ENCODE data around the gene BAZ1B.
"Not testable (repeated sequence)": the region's sequence is repeated elsewhere in the genome, so short reads cannot be mapped to it uniquely, and the experiment has no call there.

The BAZ1B gene

DNA sequence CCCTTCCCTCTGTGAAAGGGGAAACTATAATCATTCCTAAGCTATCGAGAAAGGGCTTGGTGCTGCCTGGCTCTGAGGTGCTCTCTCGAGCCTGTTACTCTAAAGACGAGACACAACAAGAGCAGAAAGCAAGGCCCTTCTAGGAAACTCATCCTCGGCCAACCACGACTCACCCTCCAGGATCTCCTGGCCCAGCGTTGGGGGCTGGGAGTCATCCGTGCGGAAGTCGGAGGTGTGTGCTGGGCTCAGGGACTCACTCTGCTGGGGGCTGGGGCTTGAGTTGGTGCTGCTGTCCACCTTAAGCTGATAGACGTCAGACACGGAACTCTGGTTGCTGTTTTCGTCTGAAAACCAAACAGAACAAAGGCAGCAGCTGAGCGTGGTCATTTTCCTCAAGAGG, 17.6 kb upstream of the BAZ1B start:
- no peak for DNase-seq (ENCODE audit: low read depth)
- TF ChIP-seq, protein P1, sequence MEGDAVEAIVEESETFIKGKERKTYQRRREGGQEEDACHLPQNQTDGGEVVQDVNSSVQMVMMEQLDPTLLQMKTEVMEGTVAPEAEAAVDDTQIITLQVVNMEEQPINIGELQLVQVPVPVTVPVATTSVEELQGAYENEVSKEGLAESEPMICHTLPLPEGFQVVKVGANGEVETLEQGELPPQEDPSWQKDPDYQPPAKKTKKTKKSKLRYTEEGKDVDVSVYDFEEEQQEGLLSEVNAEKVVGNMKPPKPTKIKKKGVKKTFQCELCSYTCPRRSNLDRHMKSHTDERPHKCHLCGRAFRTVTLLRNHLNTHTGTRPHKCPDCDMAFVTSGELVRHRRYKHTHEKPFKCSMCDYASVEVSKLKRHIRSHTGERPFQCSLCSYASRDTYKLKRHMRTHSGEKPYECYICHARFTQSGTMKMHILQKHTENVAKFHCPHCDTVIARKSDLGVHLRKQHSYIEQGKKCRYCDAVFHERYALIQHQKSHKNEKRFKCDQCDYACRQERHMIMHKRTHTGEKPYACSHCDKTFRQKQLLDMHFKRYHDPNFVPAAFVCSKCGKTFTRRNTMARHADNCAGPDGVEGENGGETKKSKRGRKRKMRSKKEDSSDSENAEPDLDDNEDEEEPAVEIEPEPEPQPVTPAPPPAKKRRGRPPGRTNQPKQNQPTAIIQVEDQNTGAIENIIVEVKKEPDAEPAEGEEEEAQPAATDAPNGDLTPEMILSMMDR (IDR thresholded peaks at IDR 0.05; ENCODE audit: insufficient read depth, low read depth, low read length, missing control alignments): no peak
- H3K4me3 ChIP-seq (ENCODE audit: low read depth, low read length): no peak overlapping the region

DNA sequence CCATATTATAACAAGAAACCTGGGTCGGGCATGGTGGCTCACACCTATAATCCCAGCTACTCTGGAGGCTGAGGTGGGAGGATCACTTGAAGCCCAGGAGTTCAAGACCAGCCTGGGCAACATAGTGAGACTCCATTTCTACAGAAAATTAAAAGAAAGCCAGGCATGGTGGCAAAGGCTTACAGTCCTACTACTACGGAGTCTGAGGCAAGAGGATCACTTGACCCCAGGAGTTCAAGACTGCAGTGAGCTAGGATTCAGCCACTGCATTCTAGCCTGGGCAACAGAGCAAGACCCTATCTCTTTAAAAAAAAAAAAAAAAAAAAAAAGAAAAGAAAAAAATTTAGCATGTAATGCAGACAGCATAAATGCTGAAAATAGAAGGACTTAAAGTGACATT, 16.4 kb upstream of the BAZ1B start:
- H3K4me3 ChIP-seq (ENCODE audit: low read depth, low read length); DNase-seq (ENCODE audit: low read depth): not testable (repeated sequence)

GRCh38 chr7:73537051-73537450, 15.0 kb upstream of the BAZ1B start:
- TF ChIP-seq, protein P1 (IDR thresholded peaks at IDR 0.05; ENCODE audit: insufficient read depth, low read depth, low read length, missing control alignments): no peak
- no peak for DNase-seq (ENCODE audit: low read depth)
- no peak overlapping the region for H3K4me3 ChIP-seq (ENCODE audit: low read depth, low read length)

DNA sequence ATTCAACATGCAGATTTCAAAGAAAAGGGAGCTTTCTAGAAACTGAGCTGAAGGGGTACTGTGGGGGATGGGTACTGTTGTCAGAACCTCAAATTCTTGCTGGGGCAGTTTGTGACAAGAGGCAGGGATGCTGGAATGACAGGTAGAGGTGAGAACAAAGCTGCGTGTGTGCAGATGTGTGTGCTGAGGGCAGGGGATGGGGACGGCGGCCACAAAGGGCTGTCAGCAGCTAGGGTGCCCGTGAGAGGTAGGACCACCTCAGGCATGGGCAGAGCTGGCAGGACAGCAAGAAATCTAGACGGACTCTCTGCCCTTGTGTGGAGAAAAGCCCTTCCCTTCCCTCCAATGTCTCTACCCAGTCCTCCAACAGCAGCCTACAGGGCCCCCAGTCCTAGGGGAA, 14.4 kb upstream of the BAZ1B start:
- DNase-seq (ENCODE audit: low read depth): no peak
- H3K4me3 ChIP-seq (ENCODE audit: low read depth, low read length): no peak overlapping the region
- TF ChIP-seq, protein P1 (IDR thresholded peaks at IDR 0.05; ENCODE audit: insufficient read depth, low read depth, low read length, missing control alignments): no peak

GRCh38 chr7:73535918-73536317, 13.8 kb upstream of the BAZ1B start:
- DNase-seq (ENCODE audit: low read depth); H3K4me3 ChIP-seq (ENCODE audit: low read depth, low read length): not testable (repeated sequence)

DNA sequence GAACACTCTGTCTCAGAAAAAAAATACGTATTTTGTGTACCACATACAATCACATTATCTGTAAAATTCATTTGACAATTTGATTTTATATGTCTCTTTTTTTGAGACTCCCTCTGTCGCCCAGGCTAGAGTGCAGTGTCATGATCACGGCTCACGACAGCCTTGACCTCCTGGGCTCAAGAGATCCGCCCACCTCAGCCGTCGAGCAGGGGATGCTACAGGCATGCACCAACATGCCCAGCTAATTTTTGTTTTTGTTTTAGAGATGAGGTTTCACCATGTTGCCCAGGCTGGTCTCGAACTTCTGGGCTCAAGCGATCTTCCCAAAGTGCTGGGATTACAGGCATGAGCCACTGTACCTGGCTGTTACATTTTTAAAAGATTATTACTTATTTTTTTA, 11.6 kb upstream of the BAZ1B start:
- H3K4me3 ChIP-seq (ENCODE audit: low read depth, low read length): no peak overlapping the region
- TF ChIP-seq, protein P1 (IDR thresholded peaks at IDR 0.05; ENCODE audit: insufficient read depth, low read depth, low read length, missing control alignments): no peak
- DNase-seq (ENCODE audit: low read depth): no peak

GRCh38 chr7:73532224-73532623, 10.1 kb upstream of the BAZ1B start:
- H3K4me3 ChIP-seq (ENCODE audit: low read depth, low read length): no peak overlapping the region
- no peak for DNase-seq (ENCODE audit: low read depth)
- TF ChIP-seq, protein P1 (IDR thresholded peaks at IDR 0.05; ENCODE audit: insufficient read depth, low read depth, low read length, missing control alignments): no peak

- TF ChIP-seq, protein P1 (IDR thresholded peaks at IDR 0.05; ENCODE audit: insufficient read depth, low read depth, low read length, missing control alignments): no peak
- no peak overlapping the region for H3K4me3 ChIP-seq (ENCODE audit: low read depth, low read length)
- DNase-seq (ENCODE audit: low read depth): no peak
These were observed 8.7 kb upstream of the BAZ1B start for GRCh38 chr7:73530800-73531199.
